ENCODE results near the gene TSHZ2. TPM values are rescaled to one million over a fixed set of nuclear protein-coding genes. Genes with fewer than 3 reads are reported as not detected.

TSHZ2 gene
- total RNA-seq, 1 experiment from 2014 or later = 0.20 TPM

GRCh38 chr20:53001498-53002301 is 29.5 kb downstream of the TSHZ2 start (continued):
- TF ChIP-seq E2F1 (CRISPR knock-in tag; IDR thresholded peaks at IDR 0.05) (no peak), MXD4 (CRISPR knock-in tag; IDR thresholded peaks at IDR 0.05; ENCODE audit: borderline replicate concordance) (no peak), NR3C1 (CRISPR knock-in tag; conservative IDR thresholded peaks at IDR 0.05; ENCODE audit: low read depth) (no peak), KAT7 (CRISPR knock-in tag; IDR thresholded peaks at IDR 0.05; ENCODE audit: borderline replicate concordance) (no peak)
- TF ChIP-seq, protein P1, sequence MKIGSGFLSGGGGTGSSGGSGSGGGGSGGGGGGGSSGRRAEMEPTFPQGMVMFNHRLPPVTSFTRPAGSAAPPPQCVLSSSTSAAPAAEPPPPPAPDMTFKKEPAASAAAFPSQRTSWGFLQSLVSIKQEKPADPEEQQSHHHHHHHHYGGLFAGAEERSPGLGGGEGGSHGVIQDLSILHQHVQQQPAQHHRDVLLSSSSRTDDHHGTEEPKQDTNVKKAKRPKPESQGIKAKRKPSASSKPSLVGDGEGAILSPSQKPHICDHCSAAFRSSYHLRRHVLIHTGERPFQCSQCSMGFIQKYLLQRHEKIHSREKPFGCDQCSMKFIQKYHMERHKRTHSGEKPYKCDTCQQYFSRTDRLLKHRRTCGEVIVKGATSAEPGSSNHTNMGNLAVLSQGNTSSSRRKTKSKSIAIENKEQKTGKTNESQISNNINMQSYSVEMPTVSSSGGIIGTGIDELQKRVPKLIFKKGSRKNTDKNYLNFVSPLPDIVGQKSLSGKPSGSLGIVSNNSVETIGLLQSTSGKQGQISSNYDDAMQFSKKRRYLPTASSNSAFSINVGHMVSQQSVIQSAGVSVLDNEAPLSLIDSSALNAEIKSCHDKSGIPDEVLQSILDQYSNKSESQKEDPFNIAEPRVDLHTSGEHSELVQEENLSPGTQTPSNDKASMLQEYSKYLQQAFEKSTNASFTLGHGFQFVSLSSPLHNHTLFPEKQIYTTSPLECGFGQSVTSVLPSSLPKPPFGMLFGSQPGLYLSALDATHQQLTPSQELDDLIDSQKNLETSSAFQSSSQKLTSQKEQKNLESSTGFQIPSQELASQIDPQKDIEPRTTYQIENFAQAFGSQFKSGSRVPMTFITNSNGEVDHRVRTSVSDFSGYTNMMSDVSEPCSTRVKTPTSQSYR (CRISPR knock-in tag; IDR thresholded peaks at IDR 0.05) = no peak

GRCh38 chr20:53002786-53003185 is 30.6 kb downstream of the TSHZ2 start:
- Mint-ChIP-seq H3K27ac (no peak overlapping the region), H3K36me3 (no peaks in the 10 kb centered on the region), H3K4me3 (no peak overlapping the region), H3K9me3 (no peaks in the 10 kb centered on the region), H3K4me1 (peaks cover 10% of the 10 kb centered on the region), H3K27me3 (ENCODE audit: low read depth) (no peaks in the 10 kb centered on the region; the same call in 1 of the 2 replicates)
- POLR2A ChIA-PET = no interaction called here
- CTCF ChIA-PET = no interaction called here
- TF ChIP-seq ESRRA (CRISPR knock-in tag; IDR thresholded peaks at IDR 0.05; ENCODE audit: borderline replicate concordance) (no peak), CDX4 (CRISPR knock-in tag; IDR thresholded peaks at IDR 0.05; ENCODE audit: borderline replicate concordance) (no peak), ZNF138 (CRISPR knock-in tag; conservative IDR thresholded peaks at IDR 0.05) (no peak), JUN (CRISPR knock-in tag; IDR thresholded peaks at IDR 0.05) (no peak), MXD4 (CRISPR knock-in tag; IDR thresholded peaks at IDR 0.05; ENCODE audit: borderline replicate concordance) (no peak), ZNF416 (CRISPR knock-in tag; IDR thresholded peaks at IDR 0.05) (no peak), OVOL2 (CRISPR knock-in tag; IDR thresholded peaks at IDR 0.05; ENCODE audit: borderline replicate concordance) (no peak), NFE2L1 (CRISPR knock-in tag; IDR thresholded peaks at IDR 0.05) (no peak), ZNF121 (CRISPR knock-in tag; IDR thresholded peaks at IDR 0.05) (no peak), IRF1 (CRISPR knock-in tag; IDR thresholded peaks at IDR 0.05) (no peak), ZNF263 (CRISPR knock-in tag; IDR thresholded peaks at IDR 0.05; ENCODE audit: low read depth) (no peak), EMX1 (CRISPR knock-in tag; IDR thresholded peaks at IDR 0.05) (no peak), ZNF317 (CRISPR knock-in tag; IDR thresholded peaks at IDR 0.05; ENCODE audit: borderline replicate concordance, low read depth) (no peak), RORB (CRISPR knock-in tag; IDR thresholded peaks at IDR 0.05) (no peak)
- TF ChIP-seq, protein P2, sequence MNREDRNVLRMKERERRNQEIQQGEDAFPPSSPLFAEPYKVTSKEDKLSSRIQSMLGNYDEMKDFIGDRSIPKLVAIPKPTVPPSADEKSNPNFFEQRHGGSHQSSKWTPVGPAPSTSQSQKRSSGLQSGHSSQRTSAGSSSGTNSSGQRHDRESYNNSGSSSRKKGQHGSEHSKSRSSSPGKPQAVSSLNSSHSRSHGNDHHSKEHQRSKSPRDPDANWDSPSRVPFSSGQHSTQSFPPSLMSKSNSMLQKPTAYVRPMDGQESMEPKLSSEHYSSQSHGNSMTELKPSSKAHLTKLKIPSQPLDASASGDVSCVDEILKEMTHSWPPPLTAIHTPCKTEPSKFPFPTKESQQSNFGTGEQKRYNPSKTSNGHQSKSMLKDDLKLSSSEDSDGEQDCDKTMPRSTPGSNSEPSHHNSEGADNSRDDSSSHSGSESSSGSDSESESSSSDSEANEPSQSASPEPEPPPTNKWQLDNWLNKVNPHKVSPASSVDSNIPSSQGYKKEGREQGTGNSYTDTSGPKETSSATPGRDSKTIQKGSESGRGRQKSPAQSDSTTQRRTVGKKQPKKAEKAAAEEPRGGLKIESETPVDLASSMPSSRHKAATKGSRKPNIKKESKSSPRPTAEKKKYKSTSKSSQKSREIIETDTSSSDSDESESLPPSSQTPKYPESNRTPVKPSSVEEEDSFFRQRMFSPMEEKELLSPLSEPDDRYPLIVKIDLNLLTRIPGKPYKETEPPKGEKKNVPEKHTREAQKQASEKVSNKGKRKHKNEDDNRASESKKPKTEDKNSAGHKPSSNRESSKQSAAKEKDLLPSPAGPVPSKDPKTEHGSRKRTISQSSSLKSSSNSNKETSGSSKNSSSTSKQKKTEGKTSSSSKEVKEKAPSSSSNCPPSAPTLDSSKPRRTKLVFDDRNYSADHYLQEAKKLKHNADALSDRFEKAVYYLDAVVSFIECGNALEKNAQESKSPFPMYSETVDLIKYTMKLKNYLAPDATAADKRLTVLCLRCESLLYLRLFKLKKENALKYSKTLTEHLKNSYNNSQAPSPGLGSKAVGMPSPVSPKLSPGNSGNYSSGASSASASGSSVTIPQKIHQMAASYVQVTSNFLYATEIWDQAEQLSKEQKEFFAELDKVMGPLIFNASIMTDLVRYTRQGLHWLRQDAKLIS (CRISPR knock-in tag; IDR thresholded peaks at IDR 0.05; ENCODE audit: borderline replicate concordance) = no peak
- TF ChIP-seq, protein P3, sequence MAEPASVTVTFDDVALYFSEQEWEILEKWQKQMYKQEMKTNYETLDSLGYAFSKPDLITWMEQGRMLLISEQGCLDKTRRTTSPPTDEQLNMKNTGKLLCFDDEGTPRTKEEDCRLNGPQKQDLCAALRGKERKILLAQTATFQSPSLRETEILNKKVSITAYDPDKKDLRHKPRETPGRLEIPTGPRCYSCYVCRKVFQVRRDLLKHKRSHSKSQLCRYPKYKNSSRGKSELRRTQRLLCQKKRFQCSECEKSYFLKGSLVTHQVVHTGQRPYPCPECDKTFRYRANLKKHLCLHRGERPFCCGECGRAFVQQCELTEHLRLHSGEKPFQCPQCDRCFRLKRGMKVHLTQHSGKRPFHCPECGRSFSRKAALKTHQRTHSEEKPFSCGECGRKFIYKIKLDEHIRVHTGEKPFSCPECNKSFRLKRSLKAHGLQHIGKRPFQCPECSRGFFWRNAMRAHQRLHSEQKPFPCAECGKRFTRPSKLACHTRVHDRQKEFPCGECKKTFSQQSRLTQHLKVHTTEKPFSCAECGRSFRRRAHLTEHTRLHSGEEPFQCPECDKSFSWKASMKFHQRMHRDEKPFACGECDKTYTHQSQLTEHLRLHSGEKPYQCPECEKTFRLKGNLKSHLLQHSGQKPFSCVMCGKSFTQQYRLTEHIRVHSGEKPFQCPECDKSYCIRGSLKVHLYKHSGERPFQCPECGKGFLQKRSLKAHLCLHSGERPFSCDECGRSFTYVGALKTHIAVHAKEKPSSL (CRISPR knock-in tag; conservative IDR thresholded peaks at IDR 0.05) = no peak
- TF ChIP-seq, protein P4, sequence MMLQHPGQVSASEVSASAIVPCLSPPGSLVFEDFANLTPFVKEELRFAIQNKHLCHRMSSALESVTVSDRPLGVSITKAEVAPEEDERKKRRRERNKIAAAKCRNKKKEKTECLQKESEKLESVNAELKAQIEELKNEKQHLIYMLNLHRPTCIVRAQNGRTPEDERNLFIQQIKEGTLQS (CRISPR knock-in tag; conservative IDR thresholded peaks at IDR 0.05) = no peak
- ATAC-seq (no peak), DNase-seq (ENCODE audit: low spot score) (no peak)

Data from WTC11 (cell line).